Uterus (tissue), 2 donors: ENCODE results near the gene KATNBL1.

ENCODE experiments used
- POLR2A ChIP-seq, 2 donors: fragments of 450-650 bp; IDR thresholded peaks; one replicate each; pipeline ENCODE4 v1.6.1; 2016; ENCODE audit warnings: antibody characterized with exemption in 2 of 2, mild to moderate bottlenecking in 1 of 2, moderate library complexity in 1 of 2
- TF ChIP-seq, protein P1 (sequence below), 4 experiments: fragments of 200-600 bp in 2 of 4; fragments of 450-650 bp in 2 of 4; sonication (generic) in 2 of 4; IDR thresholded peaks; one replicate each; pipeline ENCODE4 v1.5.1; 2016 to 2019; ENCODE audit warnings: antibody characterized with exemption in 4 of 4, mild to moderate bottlenecking in 2 of 4, moderate library complexity in 1 of 4

DNA sequence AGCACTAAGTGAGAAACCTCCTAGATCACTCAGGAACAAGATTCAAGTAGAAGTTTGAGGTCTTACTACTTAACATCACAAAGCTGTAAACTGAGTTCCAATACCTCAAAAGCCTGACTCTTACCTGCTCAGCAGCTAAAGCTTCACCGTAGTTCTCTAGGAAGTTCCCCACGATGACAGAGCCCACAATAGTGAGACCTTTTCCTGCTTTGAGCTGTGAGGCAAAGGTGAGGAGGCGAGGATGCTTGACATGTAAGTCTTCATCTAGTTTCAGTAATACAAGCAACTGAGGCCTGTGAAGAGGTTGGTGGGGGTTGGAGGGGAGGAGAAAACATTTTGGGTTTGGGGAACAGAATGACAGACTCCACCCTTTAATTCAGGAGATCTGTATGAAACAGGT, 30.6 kb upstream of the KATNBL1 start:
- TF ChIP-seq, protein P1, sequence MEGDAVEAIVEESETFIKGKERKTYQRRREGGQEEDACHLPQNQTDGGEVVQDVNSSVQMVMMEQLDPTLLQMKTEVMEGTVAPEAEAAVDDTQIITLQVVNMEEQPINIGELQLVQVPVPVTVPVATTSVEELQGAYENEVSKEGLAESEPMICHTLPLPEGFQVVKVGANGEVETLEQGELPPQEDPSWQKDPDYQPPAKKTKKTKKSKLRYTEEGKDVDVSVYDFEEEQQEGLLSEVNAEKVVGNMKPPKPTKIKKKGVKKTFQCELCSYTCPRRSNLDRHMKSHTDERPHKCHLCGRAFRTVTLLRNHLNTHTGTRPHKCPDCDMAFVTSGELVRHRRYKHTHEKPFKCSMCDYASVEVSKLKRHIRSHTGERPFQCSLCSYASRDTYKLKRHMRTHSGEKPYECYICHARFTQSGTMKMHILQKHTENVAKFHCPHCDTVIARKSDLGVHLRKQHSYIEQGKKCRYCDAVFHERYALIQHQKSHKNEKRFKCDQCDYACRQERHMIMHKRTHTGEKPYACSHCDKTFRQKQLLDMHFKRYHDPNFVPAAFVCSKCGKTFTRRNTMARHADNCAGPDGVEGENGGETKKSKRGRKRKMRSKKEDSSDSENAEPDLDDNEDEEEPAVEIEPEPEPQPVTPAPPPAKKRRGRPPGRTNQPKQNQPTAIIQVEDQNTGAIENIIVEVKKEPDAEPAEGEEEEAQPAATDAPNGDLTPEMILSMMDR (IDR thresholded peaks at IDR 0.05) = no peak
- no peak for TF ChIP-seq POLR2A (IDR thresholded peaks at IDR 0.05)
